GM13977 (cell line): ENCODE measurements around the gene PAX3.
A peak's percentile ranks its signal among the peaks of the same experiment; 100 is the strongest.

ENCODE experiments used
- DNase-seq: peaks from one replicate; pipeline ENCODE4 v3.0.0; 2012; ENCODE audit warnings: low spot score
- in situ Hi-C: fragments of 300-500 bp; cut with MboI; formaldehyde crosslinking; loops from one replicate; pipeline ENCODE4 v1.12.0; 2022; ENCODE audit warnings: low sequenced_read_pairs, low pct_unique_long_range_greater_than_20kb, mixed read lengths, inconsistent platforms; ENCODE audit not compliant: unreplicated experiment
- TF ChIP-seq, protein P1 (sequence below): IDR thresholded peaks from 2 replicates; pipeline ENCODE4 v1.5.1; 2012; ENCODE audit warnings: mild to moderate bottlenecking, control low read depth; ENCODE audit not compliant: insufficient read depth; ENCODE audit errors: extremely low read depth, missing control alignments

The PAX3 gene

DNA sequence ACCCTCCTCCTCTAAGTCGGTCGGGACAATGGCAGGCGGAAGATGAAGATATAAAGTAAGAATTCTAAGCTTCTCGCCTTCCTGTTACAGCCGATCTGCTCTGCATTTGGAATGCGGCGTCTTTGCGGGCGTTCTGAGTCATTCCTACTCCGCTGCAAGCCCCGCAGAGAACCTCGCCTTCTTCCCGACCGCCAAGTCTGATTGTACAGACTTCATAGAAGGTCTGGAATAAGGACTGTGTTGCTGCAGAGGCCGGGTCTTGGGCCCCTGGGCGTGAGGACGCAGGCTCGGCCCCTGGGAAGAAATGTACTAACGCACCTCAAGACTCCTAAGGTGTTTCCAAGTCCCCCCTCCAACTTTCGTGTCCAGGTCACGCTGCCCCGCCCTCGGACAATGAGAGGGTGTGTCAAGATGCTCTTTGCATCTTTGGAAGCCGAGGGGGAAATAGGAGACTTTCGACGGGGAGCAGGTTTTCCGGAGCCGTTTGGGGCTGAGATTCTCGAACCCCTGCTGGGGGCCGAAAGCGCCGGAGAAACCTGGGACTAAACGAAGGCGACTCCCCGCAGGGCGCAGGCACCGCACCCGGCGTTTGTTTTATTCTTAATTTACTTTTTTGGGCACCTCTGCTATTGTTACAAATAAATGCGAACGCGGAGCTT is 12.7 kb upstream of the PAX3 start:
- DNase-seq: peak; percentile 19
- in situ Hi-C loops: no loop called here
- TF ChIP-seq, protein P1, sequence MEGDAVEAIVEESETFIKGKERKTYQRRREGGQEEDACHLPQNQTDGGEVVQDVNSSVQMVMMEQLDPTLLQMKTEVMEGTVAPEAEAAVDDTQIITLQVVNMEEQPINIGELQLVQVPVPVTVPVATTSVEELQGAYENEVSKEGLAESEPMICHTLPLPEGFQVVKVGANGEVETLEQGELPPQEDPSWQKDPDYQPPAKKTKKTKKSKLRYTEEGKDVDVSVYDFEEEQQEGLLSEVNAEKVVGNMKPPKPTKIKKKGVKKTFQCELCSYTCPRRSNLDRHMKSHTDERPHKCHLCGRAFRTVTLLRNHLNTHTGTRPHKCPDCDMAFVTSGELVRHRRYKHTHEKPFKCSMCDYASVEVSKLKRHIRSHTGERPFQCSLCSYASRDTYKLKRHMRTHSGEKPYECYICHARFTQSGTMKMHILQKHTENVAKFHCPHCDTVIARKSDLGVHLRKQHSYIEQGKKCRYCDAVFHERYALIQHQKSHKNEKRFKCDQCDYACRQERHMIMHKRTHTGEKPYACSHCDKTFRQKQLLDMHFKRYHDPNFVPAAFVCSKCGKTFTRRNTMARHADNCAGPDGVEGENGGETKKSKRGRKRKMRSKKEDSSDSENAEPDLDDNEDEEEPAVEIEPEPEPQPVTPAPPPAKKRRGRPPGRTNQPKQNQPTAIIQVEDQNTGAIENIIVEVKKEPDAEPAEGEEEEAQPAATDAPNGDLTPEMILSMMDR: no peak

DNA sequence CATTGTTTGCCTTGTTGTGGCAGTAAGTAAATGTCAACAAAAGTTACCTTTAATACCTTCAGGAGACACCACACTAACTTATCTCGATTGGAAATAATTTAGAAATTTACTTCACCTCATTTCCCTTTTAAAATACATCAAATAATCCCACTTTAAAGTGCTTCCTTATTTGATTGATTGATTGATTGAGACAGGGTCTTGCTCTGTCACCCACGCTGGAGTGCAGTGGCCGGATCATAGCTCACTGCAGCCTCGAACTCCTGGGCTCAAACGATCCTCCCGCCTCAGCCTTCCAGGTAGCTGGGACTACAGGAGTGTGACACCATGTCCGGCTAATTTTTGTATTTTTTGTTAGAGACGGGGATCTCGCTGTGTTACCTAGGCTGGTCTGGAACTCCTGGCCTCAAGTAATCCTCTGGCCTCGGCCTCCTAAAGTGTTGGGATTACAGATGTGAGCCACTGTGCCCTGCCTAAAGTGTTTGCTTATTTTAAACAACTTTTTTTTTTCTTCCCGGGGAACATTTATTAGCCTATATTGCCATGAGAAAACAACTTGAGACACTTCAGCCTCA is 12.0 kb upstream of the PAX3 start:
- TF ChIP-seq, protein P1: no peak
- in situ Hi-C loops: no loop called here
- DNase-seq: no peak

DNA sequence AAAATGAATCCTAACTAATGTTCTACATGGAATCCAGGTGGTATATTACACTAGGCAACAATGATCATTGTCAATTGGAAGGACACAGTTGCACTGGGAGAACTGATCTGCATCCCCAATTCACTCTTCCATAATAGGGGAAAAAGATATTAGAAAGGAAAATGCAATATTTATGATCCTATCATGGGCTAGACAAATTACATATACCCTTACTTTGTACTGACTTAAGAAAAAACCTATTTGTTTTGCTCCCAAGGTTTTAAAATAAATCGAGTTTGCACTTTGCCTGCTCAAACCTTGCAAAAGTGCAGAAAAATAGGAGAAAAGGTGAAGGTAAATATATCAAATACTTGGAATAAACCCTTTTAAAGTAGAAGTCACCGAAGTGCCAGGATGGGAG is 11.0 kb upstream of the PAX3 start:
- no peak for DNase-seq
- in situ Hi-C loops: no loop called here
- TF ChIP-seq, protein P1: no peak

DNA sequence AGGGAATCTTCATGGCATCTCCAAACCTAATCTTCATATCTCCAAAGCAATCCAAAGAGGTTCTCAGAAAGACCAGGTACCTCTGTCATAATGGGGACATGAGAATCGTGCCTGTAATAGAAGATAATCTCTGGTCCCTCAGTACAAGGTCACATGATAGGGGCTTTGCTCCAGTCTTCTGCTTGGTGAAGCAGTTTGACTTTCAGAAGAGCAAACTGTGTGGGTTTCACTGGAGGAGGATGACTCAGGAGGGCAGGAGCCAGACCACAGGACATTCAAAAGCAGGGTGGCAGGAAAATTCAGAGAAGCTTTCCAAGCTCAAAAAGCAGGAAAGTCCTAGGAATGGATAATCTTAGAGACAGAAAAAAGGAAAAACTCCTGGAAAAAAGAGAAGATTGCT is 10.6 kb upstream of the PAX3 start:
- TF ChIP-seq, protein P1: no peak
- in situ Hi-C loops: no loop called here
- DNase-seq: peak; percentile 9

DNA sequence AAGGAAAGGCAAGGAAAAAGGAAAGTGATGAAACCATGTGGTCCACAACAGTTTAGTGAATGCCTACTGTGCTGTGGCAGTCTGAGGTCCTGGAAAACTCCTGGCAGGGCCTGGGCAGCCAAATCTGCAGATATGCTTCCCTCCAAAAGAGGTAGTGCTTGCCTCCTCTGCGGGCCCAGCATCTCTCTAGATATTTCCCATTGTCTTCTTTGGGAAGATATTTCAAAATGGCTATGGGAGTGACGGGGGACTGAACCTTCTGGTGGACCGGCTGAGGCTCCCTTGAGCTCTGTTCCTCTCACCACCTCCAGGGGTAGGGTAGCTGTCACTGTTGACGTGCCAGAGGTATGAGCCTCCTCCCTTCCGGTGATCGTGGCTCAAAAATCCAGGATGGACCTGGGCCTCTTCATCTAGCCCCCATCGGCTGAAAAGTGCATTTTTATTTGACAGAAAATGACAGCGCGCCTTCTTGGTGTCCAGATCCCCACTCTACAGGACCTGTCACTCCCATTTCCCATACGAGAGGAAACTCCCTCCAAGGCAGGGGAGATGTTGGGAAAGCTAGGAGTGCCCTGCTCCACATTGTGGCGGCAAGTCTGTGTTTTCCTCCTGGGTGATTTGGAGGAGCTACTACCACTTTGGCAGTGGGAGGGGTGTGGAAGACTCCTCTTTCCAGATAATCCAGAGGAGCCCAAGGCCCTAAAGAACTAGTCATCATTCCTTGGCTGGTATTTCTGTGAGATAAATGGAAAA is 9.4 kb upstream of the PAX3 start:
- in situ Hi-C loops: no loop called here
- TF ChIP-seq, protein P1: no peak
- peak; percentile 10 for DNase-seq

DNA sequence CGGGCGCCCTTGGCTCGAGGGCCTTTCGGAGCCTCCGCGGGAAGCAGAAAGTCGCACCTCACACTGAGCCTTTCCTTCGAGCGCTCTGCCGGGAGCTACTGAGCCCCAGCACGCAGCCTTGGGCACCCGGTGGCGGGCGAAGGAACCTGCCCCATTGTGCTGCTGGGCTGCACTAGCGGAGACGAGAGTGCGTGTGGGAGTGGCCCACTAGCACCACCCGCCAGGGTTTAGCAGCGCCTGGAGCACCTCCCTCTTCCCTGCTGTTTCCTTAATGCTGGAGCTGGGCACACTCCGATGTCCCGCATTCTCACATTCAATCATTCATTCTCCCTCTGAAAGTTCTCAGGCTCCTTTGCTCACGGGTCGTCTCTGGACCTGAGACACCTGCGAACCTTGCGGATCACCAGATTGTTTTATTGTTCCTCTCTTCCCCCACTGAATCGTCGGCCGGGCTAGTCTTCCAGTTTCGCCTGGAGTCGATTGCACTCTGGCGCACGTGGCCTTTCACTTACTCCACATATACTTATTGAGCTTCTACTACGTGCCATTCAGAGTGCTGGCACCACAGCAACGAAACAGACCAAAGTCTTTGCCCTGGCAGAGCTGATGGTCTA is 8.5 kb upstream of the PAX3 start:
- TF ChIP-seq, protein P1: no peak
- in situ Hi-C loops: no loop called here
- no peak for DNase-seq
